GM19023 (cell line): ENCODE measurements around the gene CCDC63.

Source experiments
- ATAC-seq: cut with Tn5 transposase; IDR thresholded peaks from one replicate; pipeline ENCODE4 v1.9.1; 2021; ENCODE audit warnings: mild to moderate bottlenecking, moderate library complexity; ENCODE audit not compliant: unreplicated experiment

Gene CCDC63

DNA sequence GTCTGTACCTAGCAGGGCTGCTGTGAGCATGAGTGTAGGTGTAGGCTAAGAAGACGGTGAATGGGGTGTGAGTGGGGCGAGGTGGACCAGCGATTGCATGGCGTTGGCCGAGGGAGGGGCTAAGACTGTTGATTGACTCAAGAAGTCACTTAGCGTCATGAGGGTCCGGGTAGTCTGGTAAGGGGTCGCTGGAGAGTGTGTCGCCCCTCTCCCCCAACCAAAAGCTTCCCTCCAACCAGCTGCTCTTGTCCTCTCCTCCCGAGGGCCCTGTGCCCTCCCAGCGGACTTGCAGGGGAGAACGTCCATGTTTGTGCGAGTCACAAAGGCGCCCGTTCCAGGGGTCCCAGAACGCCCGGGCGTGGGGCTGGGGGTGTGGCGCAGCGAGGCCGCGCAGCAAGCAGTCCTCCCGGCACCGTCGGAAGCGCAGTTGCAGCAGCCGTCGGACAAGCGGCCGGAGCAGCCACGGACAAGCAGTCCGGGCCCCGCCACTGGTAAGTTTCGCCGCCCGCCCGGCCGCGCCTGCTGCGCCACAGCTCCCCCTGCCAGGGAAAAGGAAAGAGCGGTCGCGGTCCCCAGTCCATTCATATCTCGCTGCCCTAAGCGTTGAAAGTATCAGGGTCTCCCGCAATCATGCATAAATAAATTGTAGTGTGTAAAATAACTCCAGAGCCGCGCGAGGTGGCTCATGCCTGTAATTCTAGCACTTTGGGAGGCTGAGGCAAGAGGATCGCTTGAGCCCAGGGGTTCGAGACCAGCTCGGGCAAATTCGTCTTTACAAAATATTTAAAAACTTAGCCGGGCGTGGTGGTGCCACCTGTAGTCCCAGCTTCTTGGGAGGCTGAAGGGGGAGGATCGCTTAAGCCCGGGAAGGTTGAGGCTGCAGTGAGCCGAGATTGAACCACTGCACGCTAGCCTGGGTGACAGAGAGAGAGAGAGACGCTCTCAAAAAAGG is at the start of gene CCDC63:
TSS of gene CCDC63 (plus strand) at position 373 of the 952 bp plus-strand sequence. CDS start 5,968 bp downstream, outside the sequence.
- no peak for ATAC-seq

DNA sequence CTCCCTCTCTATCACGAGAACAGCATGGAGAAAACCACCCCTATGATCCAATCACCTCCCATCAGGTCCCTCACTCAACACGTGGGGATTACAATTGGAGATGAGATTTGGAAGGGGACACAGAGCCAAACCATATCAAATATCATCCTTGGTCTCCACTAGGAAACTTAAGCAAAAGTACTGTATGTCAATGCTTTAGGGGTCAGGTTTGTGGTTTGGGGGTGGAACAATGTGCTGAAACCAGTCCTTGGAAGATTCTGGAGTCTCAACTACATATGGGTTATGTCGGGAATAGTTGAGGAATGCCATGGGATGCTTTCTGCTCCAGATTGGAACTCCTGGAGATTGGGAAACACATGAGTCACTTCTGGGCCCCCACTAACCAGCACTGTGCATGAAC is 48.3 kb upstream of the CCDC63 start:
- no peak for ATAC-seq

- ATAC-seq = no peak
Observed at GRCh38 chr12:110802489-110802888, 44.3 kb upstream of the CCDC63 start.

GRCh38 chr12:110804406-110804805 is 42.4 kb upstream of the CCDC63 start:
- ATAC-seq = no peak

DNA sequence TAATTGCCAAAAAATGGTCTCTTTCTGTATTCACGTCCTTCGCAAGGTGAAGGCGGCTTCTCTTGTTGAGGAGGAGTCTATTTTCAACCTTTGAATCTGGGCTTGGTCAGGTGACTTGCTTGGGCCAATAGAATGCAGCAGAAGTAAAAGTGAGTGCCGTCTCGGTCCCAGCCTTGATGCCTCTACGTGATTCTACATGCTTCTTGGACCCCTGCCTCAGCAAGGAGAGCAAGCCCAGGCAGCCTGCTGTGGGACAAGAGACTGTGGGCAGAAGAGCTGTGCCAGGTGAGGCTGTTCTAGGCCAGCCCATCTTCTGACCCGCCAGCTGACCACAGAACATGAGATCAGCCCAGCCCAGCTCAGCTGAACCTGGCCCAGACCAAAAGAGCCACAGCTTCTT is 39.1 kb upstream of the CCDC63 start:
- ATAC-seq = no peak

- no peak for ATAC-seq
Observed at GRCh38 chr12:110809149-110809548, 37.6 kb upstream of the CCDC63 start.

DNA sequence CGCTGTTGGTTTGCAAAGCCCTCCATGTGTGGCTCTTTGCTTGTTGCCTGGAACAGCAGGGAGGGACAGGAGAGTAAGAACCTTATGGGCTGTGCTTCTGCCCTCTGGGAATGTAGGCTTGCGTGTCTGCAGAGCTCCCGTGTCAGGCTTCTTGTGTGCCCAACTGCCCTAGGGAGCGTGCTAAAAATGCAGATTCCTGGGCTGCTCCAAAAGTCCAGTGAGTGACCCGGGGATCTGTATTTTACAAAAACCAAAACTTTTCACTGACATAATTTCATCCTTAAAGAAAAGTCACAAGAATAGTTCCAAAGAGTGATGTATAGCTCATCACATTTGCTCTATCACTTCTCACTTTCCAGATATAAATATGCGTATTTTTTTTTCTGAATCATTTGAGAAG is 34.8 kb upstream of the CCDC63 start:
- ATAC-seq = no peak

DNA sequence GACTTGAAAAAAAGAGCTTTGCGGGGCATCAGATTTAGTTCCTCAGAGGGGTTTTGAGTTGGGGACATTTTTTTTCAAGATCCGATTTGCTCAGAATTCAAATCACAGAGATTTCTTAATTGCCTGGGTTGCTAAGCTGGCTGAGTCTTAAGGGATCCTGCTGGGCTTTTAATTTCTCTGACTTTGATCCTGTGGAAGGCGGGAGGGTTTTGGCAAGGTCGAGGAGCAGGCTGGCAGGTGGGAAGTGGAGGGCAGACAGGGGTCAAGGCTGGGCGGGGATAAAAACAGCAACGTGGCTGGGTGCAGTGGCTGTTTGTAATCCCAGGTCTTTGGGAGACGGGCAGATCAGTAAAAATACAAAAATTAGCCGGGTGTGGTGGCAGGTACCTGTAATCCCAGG is 33.5 kb upstream of the CCDC63 start:
- no peak for ATAC-seq

GRCh38 chr12:110813756-110814155 is 33.0 kb upstream of the CCDC63 start:
- no peak for ATAC-seq

DNA sequence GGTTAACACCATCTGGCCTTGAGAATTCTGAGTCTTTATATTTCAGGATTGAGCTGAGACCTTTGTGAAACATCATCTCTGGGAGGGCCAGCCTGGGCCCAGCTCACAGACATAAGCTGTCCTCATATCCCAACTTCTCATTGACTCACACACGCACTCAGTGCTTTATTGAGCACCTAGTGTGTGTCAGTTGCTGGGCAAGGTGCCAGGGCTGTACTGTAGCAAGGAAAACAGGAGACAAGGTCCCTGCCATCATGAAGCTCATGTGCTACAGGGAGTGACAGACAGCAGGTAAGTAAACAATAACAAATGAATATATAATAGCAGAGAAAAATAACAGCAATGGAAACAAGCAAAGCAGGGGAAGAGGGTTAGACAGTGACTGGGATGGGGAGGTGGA is 30.5 kb upstream of the CCDC63 start:
- no peak for ATAC-seq

- ATAC-seq = no peak
Observed at GRCh38 chr12:110816779-110817178, 30.0 kb upstream of the CCDC63 start.

GRCh38 chr12:110818511-110818910 is 28.3 kb upstream of the CCDC63 start:
- no peak for ATAC-seq

- no peak for ATAC-seq
Observed at GRCh38 chr12:110819150-110819549, 27.6 kb upstream of the CCDC63 start.

DNA sequence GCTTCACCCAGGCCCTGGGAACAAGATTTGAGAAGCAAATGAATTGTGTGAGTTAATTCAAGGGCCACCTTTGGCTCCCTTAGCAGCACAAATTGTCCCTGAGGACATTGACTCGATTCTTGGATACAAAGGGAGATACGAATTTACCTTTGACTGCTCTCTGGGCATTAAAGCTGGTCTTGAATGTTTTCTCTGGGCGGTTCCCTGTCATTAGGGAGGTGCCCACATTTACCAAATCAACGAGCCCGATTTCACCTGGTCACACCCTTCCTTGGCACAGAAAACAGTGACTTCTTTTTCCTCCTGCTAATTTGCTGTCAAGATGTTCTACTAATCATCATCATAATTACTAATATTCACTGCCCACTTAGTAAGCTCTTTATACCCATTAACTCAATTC is 27.1 kb upstream of the CCDC63 start:
- no peak for ATAC-seq

DNA sequence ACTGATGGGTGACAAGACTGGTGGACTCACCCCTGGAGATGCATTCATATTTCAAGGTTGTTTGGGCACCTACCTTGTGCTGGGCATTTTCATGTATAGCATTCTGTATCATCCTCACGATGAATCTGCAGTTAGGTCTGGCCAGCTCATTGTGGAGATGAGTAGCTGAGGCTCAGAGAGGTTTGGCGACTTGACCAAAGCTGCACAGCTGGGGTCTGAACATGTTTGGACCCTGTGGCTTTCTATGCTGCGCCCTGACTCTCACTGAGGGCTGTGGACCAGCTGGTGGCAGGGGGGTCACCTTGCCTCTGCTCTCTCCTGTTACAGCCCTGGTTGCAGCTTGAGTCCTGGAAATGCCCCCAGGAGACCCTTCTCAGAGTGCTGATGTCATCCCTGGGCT is 24.9 kb upstream of the CCDC63 start:
- no peak for ATAC-seq

- ATAC-seq = no peak
Observed at GRCh38 chr12:110822821-110823415, 23.9 kb upstream of the CCDC63 start.

DNA sequence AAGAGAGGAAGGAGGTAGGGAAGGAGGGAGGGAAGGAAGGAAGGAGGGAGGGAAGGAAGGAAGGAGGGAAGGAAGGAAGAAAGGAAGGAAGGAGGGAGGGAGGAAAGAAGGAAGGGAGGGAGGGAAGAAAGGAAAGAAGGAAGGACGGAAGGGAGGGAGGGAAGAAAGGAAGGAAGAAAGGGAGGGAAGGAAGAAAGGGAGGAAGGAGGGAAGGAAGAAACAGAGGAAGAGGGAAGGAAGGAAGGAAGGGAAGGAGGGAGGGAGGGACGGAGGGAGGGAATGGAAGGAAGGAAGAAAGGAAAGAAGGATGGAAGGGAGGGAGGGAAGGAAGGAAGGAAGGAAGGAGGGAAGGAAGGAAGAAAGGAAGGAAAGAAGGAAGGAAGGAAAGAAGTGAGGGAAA is 22.4 kb upstream of the CCDC63 start:
- no peak for ATAC-seq

DNA sequence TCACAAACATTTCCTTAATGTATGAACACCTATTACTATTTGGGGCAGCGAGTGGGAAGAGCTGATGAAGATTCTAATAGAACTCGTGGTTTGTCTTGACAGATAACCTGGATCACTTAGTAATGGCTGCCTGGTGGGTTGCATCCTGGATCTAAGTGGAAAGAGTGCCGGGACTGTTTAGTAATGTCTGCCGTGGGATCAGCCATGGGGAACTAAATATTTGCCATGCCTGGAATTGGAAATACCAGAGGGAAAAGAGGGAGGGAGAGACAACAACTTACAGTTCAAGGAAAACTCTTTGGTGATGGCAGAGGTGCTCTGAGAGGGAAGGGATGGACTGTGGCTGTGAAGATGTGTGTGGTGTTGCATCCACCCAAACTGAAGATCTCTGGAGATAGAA is 21.3 kb upstream of the CCDC63 start:
- ATAC-seq = no peak

GRCh38 chr12:110826592-110827200 is 20.1 kb upstream of the CCDC63 start:
- ATAC-seq = no peak

- ATAC-seq = no peak
Observed at GRCh38 chr12:110829308-110829707, 17.5 kb upstream of the CCDC63 start.

DNA sequence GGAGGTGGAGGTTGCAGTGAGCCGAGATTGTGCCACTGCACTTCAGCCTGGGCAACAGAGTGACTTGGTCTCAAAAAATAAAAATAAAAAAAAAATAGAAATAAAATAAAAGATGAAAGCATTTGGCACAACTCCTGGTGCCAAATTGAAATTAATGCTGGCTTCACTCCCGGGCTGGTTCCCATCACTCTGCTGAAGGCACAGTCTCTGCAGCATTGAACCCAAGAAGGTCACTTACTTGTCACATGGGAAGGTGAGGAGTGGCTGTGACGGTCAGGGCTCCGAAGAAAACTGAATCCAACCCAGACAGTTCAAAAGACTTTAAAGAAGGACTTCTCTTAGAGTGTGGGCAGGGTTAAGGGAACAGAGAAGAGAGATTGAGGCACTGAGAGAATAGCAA is 10.5 kb upstream of the CCDC63 start:
- ATAC-seq = no peak

DNA sequence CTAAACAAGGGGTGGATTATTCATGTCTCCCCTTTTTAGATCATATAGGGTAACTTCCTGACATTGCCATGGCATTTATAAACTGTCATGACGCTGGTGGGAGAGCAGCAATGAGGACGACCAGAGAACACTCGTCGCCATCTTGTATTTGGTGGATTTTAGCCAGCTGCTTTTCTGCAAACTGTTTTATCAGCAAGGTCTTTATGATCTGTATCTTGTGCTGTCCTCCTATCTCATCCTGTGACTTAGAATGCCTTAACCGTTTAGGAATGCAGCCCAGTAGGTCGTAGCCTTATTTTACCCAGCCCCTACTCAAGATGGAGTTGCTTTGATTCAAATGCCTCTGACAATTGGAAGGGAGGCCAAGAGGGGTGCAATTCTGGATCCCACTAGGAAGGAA is 5.8 kb upstream of the CCDC63 start:
- no peak for ATAC-seq
